MM.1S (cell line): ENCODE data around the gene SCGB3A2.

ENCODE experiments used
- DNase-seq: peaks from one replicate; pipeline ENCODE4 v3.0.0-alpha.2; 2015
- H2AFZ ChIP-seq: fragments of 300-600 bp; sonication (generic); 2 replicates; pipeline ENCODE4 v1.6.0; 2016; ENCODE audit warnings: antibody characterized with exemption, low read length
- H3F3A ChIP-seq: fragments of 300-600 bp; sonication (generic); 2 replicates; pipeline ENCODE4 v1.6.1; 2016; ENCODE audit warnings: mild to moderate bottlenecking, antibody characterized with exemption, low read length, moderate library complexity, mixed read lengths; ENCODE audit not compliant: insufficient read depth
- H3K27ac ChIP-seq: fragments of 300-600 bp; sonication (generic); 2 replicates; pipeline ENCODE4 v1.5.1; 2016; ENCODE audit warnings: mild to moderate bottlenecking, low read length
- H3K27me3 ChIP-seq: fragments of 300-600 bp; sonication (generic); replicated peaks from 2 replicates; pipeline ENCODE4 v1.6.0; 2016; ENCODE audit warnings: low read length; ENCODE audit not compliant: insufficient read depth
- H3K36me3 ChIP-seq: fragments of 300-600 bp; sonication (generic); replicated peaks from 2 replicates; pipeline ENCODE4 v1.6.1; 2016; ENCODE audit warnings: mild to moderate bottlenecking, low read length, mixed read lengths; ENCODE audit not compliant: insufficient read depth
- H3K4me1 ChIP-seq: fragments of 300-600 bp; sonication (generic); 2 replicates; pipeline ENCODE4 v1.6.1; 2016; ENCODE audit warnings: low read length, mixed read lengths
- H3K4me2 ChIP-seq: fragments of 300-600 bp; sonication (generic); 2 replicates; pipeline ENCODE4 v1.6.0; 2016; ENCODE audit warnings: low read depth, low read length
- H3K4me3 ChIP-seq: fragments of 300-600 bp; sonication (generic); 2 replicates; pipeline ENCODE4 v1.5.1; 2016; ENCODE audit warnings: low read length, mixed read lengths
- H3K79me2 ChIP-seq: fragments of 300-600 bp; sonication (generic); 2 replicates; pipeline ENCODE4 v1.6.1; 2016; ENCODE audit warnings: mixed run types, low read length, mixed read lengths
- H3K9ac ChIP-seq: fragments of 300-600 bp; sonication (generic); 2 replicates; pipeline ENCODE4 v1.6.1; 2016; ENCODE audit warnings: low read length, mixed read lengths
- H3K9me2 ChIP-seq: fragments of 300-600 bp; sonication (generic); replicated peaks from 2 replicates; pipeline ENCODE4 v1.6.1; 2016; ENCODE audit warnings: mild to moderate bottlenecking, low read length, mixed read lengths; ENCODE audit not compliant: insufficient read depth
- H3K9me3 ChIP-seq: fragments of 300-600 bp; sonication (generic); replicated peaks from 2 replicates; pipeline ENCODE4 v1.6.1; 2016; ENCODE audit warnings: mild to moderate bottlenecking, low read length, mixed read lengths; ENCODE audit not compliant: insufficient read depth
- H4K20me1 ChIP-seq: fragments of 300-600 bp; sonication (generic); 2 replicates; pipeline ENCODE4 v1.6.1; 2016; ENCODE audit warnings: mild to moderate bottlenecking, low read length, moderate library complexity, mixed read lengths; ENCODE audit not compliant: insufficient read depth
- EZH2 ChIP-seq: fragments of 300-600 bp; sonication (generic); optimal IDR thresholded peaks from 2 replicates; pipeline ENCODE3; 2017; ENCODE audit warnings: low read depth, mild to moderate bottlenecking, antibody characterized with exemption, low read length, mixed read lengths
- EZH2phosphoT487 ChIP-seq: fragments of 300-600 bp; sonication (generic); IDR thresholded peaks from 2 replicates; pipeline ENCODE4 v1.6.1; 2018; ENCODE audit warnings: antibody characterized with exemption, low read length
- TF ChIP-seq, protein P1 (sequence below): fragments of 300-600 bp; sonication (generic); IDR thresholded peaks from 2 replicates; pipeline ENCODE4 v1.5.1; 2016; ENCODE audit warnings: antibody characterized with exemption, low read length, mixed read lengths

The SCGB3A2 gene

DNA sequence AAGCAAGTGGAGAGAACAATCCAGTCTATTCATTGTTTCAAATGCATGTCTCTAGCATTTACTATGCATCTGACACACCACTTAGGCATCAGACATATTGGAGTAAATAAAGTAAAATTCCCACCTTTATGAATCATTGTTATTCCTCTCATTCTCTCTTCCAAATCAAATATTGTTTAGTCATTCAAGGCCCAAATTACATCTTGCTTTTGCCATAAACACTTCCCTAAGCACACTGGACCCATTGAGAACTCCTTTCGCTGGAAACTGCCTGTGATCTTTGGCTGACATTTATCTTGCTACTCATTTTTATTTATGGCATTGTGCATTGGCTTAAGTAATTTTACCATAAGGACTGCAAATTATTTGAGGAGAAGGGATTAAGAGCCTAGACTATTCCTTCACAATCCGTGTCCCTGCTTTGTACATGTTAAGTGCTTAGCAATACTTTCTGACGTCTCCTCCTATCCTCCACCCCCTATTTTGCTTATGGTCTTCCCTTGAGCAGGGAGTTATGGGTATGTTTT, 20.4 kb downstream of the SCGB3A2 start:
- no peaks in the 10 kb centered on the region for H3K4me1 ChIP-seq
- no peaks in the 10 kb centered on the region for H4K20me1 ChIP-seq
- no peaks in the 10 kb centered on the region for H3K36me3 ChIP-seq
- H3F3A ChIP-seq: no peaks in the 10 kb centered on the region
- H3K27me3 ChIP-seq: no peaks in the 10 kb centered on the region
- no peaks in the 10 kb centered on the region for H3K9me3 ChIP-seq
- H3K9me2 ChIP-seq: no peaks in the 10 kb centered on the region
- H3K4me2 ChIP-seq: no peak overlapping the region
- no peaks in the 10 kb centered on the region for H3K79me2 ChIP-seq
- DNase-seq: no peak
- no peak overlapping the region for H2AFZ ChIP-seq
- no peak overlapping the region for H3K27ac ChIP-seq
- TF ChIP-seq, protein P1, sequence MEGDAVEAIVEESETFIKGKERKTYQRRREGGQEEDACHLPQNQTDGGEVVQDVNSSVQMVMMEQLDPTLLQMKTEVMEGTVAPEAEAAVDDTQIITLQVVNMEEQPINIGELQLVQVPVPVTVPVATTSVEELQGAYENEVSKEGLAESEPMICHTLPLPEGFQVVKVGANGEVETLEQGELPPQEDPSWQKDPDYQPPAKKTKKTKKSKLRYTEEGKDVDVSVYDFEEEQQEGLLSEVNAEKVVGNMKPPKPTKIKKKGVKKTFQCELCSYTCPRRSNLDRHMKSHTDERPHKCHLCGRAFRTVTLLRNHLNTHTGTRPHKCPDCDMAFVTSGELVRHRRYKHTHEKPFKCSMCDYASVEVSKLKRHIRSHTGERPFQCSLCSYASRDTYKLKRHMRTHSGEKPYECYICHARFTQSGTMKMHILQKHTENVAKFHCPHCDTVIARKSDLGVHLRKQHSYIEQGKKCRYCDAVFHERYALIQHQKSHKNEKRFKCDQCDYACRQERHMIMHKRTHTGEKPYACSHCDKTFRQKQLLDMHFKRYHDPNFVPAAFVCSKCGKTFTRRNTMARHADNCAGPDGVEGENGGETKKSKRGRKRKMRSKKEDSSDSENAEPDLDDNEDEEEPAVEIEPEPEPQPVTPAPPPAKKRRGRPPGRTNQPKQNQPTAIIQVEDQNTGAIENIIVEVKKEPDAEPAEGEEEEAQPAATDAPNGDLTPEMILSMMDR: no peak
- TF ChIP-seq EZH2 (no peak), EZH2phosphoT487 (no peak)
- H3K4me3 ChIP-seq: no peak overlapping the region
- no peak overlapping the region for H3K9ac ChIP-seq

DNA sequence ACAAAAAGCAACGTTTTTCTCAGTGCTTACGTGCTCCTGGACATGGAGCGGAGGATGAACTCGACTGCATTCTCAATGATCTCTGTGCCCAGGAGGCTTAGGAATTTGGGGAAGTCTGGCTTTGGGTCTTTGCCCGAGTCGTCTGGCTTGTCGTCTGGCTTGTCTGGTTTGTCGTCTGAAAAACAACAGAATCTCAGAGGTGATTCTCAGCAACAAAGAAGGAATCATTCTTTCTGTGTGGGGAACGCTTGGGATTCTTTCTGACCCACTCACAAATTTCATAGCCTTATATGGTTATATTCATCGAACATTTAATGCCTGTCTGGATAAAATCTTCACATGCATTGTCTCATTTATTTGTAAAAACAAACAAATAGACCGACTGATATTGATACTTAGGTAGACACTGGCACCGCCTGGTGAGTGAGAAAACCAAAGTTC, 23.1 kb downstream of the SCGB3A2 start:
- no peak overlapping the region for H2AFZ ChIP-seq
- no peaks in the 10 kb centered on the region for H3K27me3 ChIP-seq
- H3K27ac ChIP-seq: no peak overlapping the region
- H3K4me2 ChIP-seq: no peak overlapping the region
- H3K9me2 ChIP-seq: no peaks in the 10 kb centered on the region
- H3K9ac ChIP-seq: no peak overlapping the region
- H3K79me2 ChIP-seq: no peaks in the 10 kb centered on the region
- no peak for DNase-seq
- H3K4me1 ChIP-seq: no peaks in the 10 kb centered on the region
- H3K36me3 ChIP-seq: no peaks in the 10 kb centered on the region
- H3K4me3 ChIP-seq: no peak overlapping the region
- no peaks in the 10 kb centered on the region for H3F3A ChIP-seq
- no peaks in the 10 kb centered on the region for H3K9me3 ChIP-seq
- no peak for TF ChIP-seq EZH2phosphoT487
- no peak for TF ChIP-seq EZH2
- TF ChIP-seq, protein P1: no peak
- H4K20me1 ChIP-seq: no peaks in the 10 kb centered on the region

DNA sequence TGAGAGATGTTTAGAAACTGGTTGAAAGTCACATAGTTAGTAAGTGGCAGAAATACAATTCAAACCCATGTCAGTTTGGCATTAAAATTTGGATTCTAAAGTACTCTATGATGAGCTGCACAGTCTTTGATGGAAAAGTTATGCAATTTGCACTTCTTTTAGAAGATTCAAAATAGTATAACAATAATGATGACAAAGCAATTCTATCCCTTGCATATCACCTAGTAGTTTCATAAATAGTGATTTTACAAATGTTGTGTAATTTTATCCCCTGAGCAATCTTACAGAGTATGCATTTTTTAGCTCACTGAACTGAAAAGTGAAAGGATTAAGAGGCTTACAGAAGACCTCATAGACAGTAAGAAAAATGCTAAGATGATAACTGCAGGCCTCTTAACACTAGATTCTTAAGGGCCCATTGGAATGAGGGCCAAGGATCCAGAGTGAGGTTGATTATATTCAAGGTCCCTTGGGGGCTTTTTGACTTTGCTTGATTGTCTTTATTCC, 24.2 kb downstream of the SCGB3A2 start:
- Histone ChIP-seq H3K36me3 (no peaks in the 10 kb centered on the region), H3K79me2 (no peaks in the 10 kb centered on the region), H4K20me1 (no peaks in the 10 kb centered on the region), H3K4me2 (no peak overlapping the region), H3K9me3 (no peaks in the 10 kb centered on the region), H3K9me2 (no peaks in the 10 kb centered on the region), H3K27ac (no peak overlapping the region), H3K4me1 (no peaks in the 10 kb centered on the region), H3K4me3 (no peak overlapping the region), H3K9ac (no peak overlapping the region), H3F3A (no peaks in the 10 kb centered on the region), H2AFZ (no peak overlapping the region), H3K27me3 (no peaks in the 10 kb centered on the region)
- TF ChIP-seq EZH2: no peak
- TF ChIP-seq, protein P1: no peak
- DNase-seq: no peak
